ENCODE results near the gene GDF2.

The GDF2 gene

DNA sequence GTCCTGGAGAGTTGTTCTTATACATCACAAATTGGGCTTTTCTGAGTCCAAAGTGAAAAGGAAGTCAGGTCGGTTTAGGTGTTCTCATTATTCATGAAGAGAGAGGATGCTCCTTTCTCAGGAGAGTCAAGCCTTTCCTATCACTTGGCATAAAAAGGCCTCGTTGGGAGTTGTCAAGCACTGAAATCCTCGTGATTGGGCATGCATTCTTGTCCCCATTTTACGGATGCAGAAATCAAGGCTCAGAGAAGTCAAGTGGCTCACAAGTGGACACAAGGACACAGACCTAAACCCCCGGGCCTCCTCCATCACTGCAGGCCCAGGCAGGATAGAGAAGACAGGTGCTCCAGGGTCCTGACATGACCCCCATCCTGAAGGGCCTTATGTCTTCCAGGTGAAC lies 34.5 kb downstream of the GDF2 start:
- no peak for DNase-seq

GRCh38 chr10:47357131-47357582 lies 34.9 kb downstream of the GDF2 start:
- DNase-seq: no peak

DNA sequence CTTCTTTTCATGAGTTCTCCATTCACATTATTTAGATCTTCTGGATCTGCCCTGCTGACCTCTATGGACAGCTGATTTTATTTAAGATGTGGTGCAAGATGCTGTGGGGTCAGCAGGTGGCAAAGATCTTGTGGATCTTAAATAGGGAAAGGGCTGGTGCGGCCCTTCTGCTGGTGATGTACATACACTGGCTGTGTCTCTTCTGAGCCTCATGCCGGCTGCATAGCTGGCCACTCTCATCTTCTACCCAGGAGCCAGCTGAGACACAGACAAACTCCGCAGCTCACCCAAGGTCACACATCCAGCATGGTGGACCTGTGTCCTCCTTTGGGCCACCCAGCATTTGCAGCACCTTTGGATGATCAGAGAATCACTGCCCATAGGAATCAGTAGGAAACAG lies 35.7 kb downstream of the GDF2 start:
- DNase-seq: no peak

- no peak for DNase-seq
Observed at GRCh38 chr10:47358457-47358856, 36.2 kb downstream of the GDF2 start.

GRCh38 chr10:47359101-47359500 lies 36.8 kb downstream of the GDF2 start:
- no peak for DNase-seq

DNA sequence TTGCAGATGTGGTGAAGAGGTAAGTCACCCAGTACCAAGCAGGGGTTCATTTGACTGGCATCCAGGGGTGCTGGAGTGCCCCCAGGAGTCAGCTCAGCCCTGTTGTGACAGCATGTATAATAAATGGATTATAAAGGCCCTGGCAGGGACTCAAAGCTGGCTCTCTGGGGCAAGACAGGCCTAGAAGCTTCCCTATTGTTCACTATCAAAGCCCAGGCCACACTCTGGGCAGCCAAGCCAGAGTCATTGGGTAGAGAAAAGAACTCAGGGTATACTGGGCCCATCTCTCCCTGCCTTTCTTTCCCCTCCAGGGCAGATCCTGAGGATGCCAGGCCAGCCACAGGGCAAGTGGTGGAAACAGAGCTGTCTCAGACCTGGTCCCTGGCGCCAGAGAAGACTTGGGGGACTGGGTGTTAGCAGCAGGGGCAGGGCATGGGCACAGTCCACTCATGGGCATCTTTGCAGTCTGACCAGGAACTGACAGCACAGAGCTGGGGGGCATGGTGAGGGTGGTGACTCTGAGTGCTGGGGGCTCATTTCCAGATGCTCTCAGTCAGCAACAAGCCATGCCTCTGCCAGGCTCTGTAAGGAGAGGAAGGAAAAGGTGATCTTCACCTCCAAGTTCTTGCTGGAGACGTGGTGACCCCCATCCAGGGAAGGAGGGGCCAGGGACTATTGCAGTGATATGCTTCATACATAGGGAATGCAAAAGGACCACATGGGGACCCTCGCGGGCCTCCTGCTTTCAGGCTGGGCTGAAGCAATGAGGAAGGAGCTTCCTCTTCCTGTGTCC lies 37.6 kb downstream of the GDF2 start:
- DNase-seq: no peak

DNA sequence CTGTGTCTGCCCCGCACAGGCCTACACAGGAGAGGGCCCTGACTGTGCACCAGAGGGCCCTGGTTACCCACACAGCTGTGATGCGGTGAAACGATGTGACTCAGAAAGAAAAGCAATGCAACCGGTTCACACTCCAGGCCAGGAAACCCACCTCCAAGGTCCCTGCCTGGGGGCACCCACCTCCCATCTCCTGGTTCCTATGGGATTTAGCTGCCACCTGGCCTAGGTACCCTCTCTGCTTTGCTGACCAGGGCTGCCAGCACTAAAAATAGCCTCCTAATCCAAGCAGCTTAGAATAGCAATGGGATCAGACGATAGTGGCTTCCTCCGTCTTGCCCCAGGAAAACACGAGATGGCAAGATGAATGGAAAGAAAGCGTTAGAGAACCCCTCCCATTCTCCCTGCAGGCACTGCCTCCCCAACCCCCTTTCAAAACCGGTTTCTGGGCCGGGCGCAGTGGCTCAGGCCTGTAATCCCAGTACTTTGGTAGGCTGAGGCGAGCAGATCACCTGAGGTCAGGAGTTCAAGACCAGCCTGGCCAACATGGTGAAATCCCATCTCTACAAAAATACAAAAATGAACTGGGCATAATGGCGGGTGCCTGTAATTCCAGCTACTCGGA lies 38.3 kb downstream of the GDF2 start:
- DNase-seq: no peak

DNA sequence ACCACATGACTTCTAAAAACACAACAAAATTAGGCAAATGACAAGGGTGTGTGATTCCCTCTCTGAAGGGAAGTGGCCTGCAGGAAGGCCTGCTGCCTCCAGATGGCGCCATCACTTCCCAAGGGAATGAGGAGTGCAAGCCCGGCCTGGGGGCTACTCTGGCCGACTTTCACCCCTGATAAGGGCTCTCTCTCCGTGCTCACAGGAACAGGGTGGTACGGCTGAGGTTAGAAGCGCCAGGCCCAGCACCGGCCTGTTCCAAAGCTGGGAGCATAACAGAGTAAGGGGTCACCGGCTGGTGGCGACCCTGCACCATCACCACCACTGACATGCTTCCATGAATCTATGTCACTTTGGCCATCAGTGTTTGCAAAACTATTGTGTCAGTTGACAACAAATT lies 39.0 kb downstream of the GDF2 start:
- DNase-seq: no peak

DNA sequence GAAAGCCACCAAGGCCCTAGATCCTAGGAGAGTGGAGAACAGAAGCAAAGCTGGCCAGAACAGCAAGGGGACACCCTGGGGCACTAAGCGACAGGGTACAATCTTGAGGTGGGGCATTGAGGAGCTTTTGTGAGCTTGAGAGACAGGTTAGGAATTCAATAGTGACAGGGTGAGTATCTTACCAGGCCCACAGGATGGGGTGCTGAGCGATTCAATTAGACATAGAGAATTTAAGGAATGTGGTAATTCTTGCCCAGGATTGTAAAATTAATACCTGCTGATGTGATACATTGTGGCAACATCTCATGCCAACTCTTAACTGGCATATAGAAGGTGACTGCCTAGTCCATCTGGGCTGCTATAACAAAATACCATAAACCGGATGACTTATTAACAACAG lies 39.9 kb downstream of the GDF2 start:
- no peak for DNase-seq

DNA sequence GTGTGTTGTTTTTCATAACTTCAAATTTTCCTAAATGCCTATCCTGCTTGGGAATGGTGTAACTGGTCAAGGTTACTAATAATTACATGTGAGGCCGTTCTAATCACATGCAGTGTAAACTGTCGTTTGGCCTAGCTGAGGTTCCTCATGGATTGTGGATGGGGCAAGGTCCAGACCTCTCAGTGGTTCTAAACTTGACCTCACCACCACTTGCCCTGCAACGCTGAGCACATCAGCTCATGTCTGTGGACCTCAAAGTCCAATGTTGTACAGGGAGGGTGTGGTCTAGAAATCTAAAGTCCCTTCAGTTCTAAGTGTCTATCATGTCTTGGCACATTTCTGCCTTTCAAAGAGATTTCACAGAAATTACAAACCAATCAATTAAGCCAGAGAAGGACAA lies 41.5 kb downstream of the GDF2 start:
- DNase-seq: no peak

DNA sequence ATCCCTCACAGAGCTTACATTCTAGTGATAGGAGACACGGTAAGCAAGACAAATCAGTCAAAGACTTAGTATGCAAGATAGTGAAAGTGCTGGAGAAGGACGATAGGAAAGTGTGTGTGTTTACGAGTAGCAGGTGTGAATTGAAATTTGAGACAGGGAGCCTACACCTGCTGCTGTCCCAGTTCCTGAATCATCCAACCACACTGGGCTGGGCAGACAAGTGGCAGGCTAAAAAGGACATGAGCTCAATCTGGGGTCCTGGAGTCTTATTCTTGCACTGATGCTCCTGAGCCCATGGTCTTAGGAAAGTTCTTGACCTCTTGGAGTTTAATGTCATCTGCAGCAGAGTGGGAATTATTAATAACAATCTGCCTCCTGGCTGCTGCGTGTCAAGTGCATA lies 42.1 kb downstream of the GDF2 start:
- no peak for DNase-seq

- DNase-seq: no peak
Observed at GRCh38 chr10:47364911-47365310, 42.7 kb downstream of the GDF2 start.

GRCh38 chr10:47365431-47366180 lies 43.4 kb downstream of the GDF2 start:
- DNase-seq: no peak

GRCh38 chr10:47366181-47366631 lies 44.0 kb downstream of the GDF2 start:
- DNase-seq: no peak

GRCh38 chr10:47366731-47367460 lies 44.6 kb downstream of the GDF2 start:
- DNase-seq: no peak

- no peak for DNase-seq
Observed at GRCh38 chr10:47367646-47368045, 45.4 kb downstream of the GDF2 start.

- no peak for DNase-seq
Observed at GRCh38 chr10:47368431-47369180, 46.4 kb downstream of the GDF2 start.

DNA sequence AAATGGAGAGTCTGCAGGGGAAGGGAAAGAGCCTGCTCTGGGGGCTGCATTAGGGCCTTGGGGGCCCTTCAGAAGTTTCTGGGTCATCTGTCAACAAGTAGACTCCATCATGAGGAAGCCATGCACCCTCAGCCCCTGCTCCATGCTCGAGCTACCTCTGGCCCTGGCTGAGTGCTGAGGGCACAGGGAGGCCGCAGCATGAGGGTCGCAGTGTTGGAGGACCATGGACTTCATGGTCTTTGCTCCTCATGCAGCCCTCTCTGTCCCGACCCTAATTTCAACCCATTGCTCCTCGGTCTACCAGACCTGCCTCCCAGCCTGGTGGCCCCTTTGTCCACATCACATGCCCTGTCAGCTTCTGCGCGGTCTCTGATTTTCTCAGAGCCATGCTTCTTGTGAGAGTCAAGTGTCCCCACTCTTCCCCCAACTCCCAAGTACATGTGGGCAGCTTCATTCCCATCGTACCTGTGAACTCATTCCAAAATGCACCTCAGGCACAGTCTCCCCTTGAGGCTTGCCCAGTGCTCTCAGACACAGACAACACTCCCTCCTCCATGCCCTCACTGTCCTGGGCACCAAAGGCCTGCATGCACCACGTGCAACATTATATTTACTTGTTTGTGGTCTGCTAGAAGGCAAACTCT lies 47.1 kb downstream of the GDF2 start:
- no peak for DNase-seq

- no peak for DNase-seq
Observed at GRCh38 chr10:47370015-47370767, 47.9 kb downstream of the GDF2 start.

- DNase-seq: no peak
Observed at GRCh38 chr10:47370878-47371277, 48.6 kb downstream of the GDF2 start.

Measured in NCI-H524 treated with DMSO at 0.1 percent for 48 hours (cell line).